ENCODE measurements around the gene LRMDA. TPM values are rescaled to one million over a fixed set of nuclear protein-coding genes. Genes with fewer than 3 reads are reported as not detected.

LRMDA gene
- total and polyA plus RNA-seq, 2 of the 13 experiments (the other 11 are each of a cell fraction or from before 2014, with no cell fraction given), result 13.4 to 22.0 TPM

DNA sequence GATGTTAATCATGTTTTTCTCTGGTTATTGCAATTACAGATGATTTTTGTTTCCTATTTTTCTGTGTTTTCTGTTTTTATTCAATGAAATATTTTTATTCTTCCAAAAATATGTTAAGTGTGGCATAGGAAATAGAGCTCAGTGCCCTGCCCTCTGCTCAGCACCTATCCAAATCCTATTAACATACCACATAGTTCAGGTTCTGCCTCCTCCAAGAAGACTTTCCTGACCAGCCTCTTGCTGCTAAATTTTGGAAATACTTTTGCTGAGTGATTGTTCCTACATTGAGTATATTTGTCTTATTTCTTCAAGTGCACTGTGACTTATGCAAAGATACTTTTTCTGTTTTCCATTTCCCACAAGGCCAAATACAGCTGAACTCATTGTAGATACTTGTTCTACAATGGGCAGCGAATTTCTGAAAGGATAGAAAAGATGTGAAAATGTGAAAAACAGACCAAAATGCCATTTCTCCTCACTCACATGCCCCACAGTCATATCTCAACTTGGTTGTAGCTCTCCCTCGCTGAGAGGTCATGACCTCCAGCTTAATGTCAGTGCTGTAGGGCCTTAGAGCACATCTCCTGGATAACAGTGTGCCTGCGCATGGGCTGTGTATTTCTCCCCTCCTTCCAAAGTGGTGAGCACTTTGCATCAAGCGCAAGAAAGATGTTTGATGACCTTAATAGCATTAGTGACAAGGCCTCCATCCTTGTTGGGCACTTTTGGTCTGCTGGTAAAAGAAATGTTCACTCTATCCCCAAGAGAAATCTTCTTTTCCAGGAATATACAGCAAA, 677.3 kb downstream of the LRMDA start:
- no peak overlapping the region for H2AFZ ChIP-seq (ENCODE audit: low read length)
- no peaks in the 10 kb centered on the region for H3K79me2 ChIP-seq (ENCODE audit: insufficient read depth, low read length)
- ChIA-PET CTCF (ENCODE audit: low intra/inter-chr PET ratio, low total read pairs) (no interaction called here), POLR2A (no interaction called here)
- no peak overlapping the region for H3K9ac ChIP-seq (ENCODE audit: insufficient read depth, low read depth, low read length)
- 88% methylated on average over 4 of the region's 4 CpGs for WGBS (ENCODE audit: low lambda C conversion rate)
- no peak overlapping the region for H3K4me2 ChIP-seq (ENCODE audit: low read depth, low read length)
- H4K20me1 ChIP-seq (ENCODE audit: insufficient read depth, low read length), result no peaks in the 10 kb centered on the region
- H3K27me3 ChIP-seq (ENCODE audit: control insufficient read depth in 1 of 2, insufficient read depth in 2 of 2, low read length in 2 of 2), result no peaks in the 10 kb centered on the region
- no peak overlapping the region for H3K27ac ChIP-seq (ENCODE audit: extremely low read length, insufficient read depth, low read length)
- H3K36me3 ChIP-seq (replicated peaks in 1 of 2; ENCODE audit: control insufficient read depth in 1 of 2, insufficient read depth in 2 of 2, low read length in 2 of 2), result no peaks in the 10 kb centered on the region
- BruUV-seq (replicated peaks), result no TSS peak
- no peaks in the 10 kb centered on the region for H3K9me3 ChIP-seq (ENCODE audit: low read length)
- no peak for FAIRE-seq
- no peak for ATAC-seq
- H3K4me3 ChIP-seq (replicated peaks in 1 of 3; ENCODE audit: insufficient read depth in 1 of 3, low read depth in 2 of 3, low read length in 3 of 3), result no peak overlapping the region
- DNase-seq (ENCODE audit: low spot score), result no peak
- intact Hi-C loops (cut with micrococcal nuclease; ENCODE audit: unreplicated experiment) (no loop called here), in situ Hi-C loops (cut with HindIII; ENCODE audit: extremely low pct_ligation_motif_present, low pct_unique_long_range_greater_than_20kb) (no loop called here)
- H3K4me1 ChIP-seq (ENCODE audit: insufficient read depth, low read length), result peaks cover 18% of the 10 kb centered on the region
- TF ChIP-seq SP2 (CRISPR knock-in tag; IDR thresholded peaks at IDR 0.05), result no peak

DNA sequence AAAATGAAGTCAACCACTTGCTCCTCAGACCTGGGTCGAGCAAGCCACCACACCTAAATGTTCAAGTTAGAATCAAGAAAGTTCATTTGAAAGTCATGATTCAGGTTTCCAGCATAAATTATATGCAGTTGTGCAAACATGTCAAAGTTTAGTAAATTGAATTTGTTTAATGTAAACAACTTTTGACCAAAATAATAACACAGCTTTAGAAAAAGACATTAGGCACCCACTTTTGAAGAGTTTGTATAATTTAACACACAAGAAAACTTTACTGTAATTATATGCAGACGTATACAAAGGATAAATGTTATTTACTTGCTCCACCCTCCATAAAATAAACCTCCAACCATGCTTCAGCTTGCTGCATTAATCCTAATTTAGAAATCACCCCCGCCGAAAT, 680.0 kb downstream of the LRMDA start:
- DNase-seq (ENCODE audit: low spot score), result no peak
- in situ Hi-C loops (cut with HindIII; ENCODE audit: extremely low pct_ligation_motif_present, low pct_unique_long_range_greater_than_20kb) (no loop called here), intact Hi-C loops (cut with micrococcal nuclease; ENCODE audit: unreplicated experiment) (no loop called here)
- H3K79me2 ChIP-seq (ENCODE audit: insufficient read depth, low read length), result no peaks in the 10 kb centered on the region
- no peak for FAIRE-seq
- no peaks in the 10 kb centered on the region for H3K27me3 ChIP-seq (ENCODE audit: control insufficient read depth in 1 of 2, insufficient read depth in 2 of 2, low read length in 2 of 2)
- H3K9me3 ChIP-seq (ENCODE audit: low read length), result no peaks in the 10 kb centered on the region
- ATAC-seq, result no peak
- H4K20me1 ChIP-seq (ENCODE audit: insufficient read depth, low read length), result no peaks in the 10 kb centered on the region
- WGBS (ENCODE audit: low lambda C conversion rate), result 98% methylated on average over 4 of the region's 4 CpGs
- no peak overlapping the region for H3K4me2 ChIP-seq (ENCODE audit: low read depth, low read length)
- BruUV-seq (replicated peaks), result no TSS peak
- POLR2A ChIA-PET, result no interaction called here
- peaks cover 37% of the 10 kb centered on the region for H3K4me1 ChIP-seq (ENCODE audit: insufficient read depth, low read length)
- H3K4me3 ChIP-seq (replicated peaks in 1 of 3; ENCODE audit: insufficient read depth in 1 of 3, low read depth in 2 of 3, low read length in 3 of 3), result no peak overlapping the region
- no peaks in the 10 kb centered on the region for H3K36me3 ChIP-seq (replicated peaks in 1 of 2; ENCODE audit: control insufficient read depth in 1 of 2, insufficient read depth in 2 of 2, low read length in 2 of 2)
- CTCF ChIA-PET (ENCODE audit: low intra/inter-chr PET ratio, low total read pairs), result no interaction called here
- no peak overlapping the region for H3K9ac ChIP-seq (ENCODE audit: insufficient read depth, low read depth, low read length)
- no peak overlapping the region for H2AFZ ChIP-seq (ENCODE audit: low read length)
- H3K27ac ChIP-seq (ENCODE audit: extremely low read length, insufficient read depth, low read length), result no peak overlapping the region
- TF ChIP-seq, protein P1, sequence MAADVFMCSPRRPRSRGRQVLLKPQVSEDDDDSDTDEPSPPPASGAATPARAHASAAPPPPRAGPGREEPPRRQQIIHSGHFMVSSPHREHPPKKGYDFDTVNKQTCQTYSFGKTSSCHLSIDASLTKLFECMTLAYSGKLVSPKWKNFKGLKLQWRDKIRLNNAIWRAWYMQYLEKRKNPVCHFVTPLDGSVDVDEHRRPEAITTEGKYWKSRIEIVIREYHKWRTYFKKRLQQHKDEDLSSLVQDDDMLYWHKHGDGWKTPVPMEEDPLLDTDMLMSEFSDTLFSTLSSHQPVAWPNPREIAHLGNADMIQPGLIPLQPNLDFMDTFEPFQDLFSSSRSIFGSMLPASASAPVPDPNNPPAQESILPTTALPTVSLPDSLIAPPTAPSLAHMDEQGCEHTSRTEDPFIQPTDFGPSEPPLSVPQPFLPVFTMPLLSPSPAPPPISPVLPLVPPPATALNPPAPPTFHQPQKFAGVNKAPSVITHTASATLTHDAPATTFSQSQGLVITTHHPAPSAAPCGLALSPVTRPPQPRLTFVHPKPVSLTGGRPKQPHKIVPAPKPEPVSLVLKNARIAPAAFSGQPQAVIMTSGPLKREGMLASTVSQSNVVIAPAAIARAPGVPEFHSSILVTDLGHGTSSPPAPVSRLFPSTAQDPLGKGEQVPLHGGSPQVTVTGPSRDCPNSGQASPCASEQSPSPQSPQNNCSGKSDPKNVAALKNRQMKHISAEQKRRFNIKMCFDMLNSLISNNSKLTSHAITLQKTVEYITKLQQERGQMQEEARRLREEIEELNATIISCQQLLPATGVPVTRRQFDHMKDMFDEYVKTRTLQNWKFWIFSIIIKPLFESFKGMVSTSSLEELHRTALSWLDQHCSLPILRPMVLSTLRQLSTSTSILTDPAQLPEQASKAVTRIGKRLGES (CRISPR knock-in tag; IDR thresholded peaks at IDR 0.05; ENCODE audit: borderline replicate concordance), result no peak
- no peak for TF ChIP-seq ZNF564 (CRISPR knock-in tag; IDR thresholded peaks at IDR 0.05)
- TF ChIP-seq, protein P2, sequence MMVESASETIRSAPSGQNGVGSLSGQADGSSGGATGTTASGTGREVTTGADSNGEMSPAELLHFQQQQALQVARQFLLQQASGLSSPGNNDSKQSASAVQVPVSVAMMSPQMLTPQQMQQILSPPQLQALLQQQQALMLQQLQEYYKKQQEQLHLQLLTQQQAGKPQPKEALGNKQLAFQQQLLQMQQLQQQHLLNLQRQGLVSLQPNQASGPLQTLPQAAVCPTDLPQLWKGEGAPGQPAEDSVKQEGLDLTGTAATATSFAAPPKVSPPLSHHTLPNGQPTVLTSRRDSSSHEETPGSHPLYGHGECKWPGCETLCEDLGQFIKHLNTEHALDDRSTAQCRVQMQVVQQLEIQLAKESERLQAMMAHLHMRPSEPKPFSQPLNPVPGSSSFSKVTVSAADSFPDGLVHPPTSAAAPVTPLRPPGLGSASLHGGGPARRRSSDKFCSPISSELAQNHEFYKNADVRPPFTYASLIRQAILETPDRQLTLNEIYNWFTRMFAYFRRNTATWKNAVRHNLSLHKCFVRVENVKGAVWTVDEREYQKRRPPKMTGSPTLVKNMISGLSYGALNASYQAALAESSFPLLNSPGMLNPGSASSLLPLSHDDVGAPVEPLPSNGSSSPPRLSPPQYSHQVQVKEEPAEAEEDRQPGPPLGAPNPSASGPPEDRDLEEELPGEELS (CRISPR knock-in tag; IDR thresholded peaks at IDR 0.05), result no peak
- TF ChIP-seq, protein P3, sequence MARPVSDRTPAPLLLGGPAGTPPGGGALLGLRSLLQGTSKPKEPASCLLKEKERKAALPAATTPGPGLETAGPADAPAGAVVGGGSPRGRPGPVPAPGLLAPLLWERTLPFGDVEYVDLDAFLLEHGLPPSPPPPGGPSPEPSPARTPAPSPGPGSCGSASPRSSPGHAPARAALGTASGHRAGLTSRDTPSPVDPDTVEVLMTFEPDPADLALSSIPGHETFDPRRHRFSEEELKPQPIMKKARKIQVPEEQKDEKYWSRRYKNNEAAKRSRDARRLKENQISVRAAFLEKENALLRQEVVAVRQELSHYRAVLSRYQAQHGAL (CRISPR knock-in tag; IDR thresholded peaks at IDR 0.05; ENCODE audit: not compliant biosample characterization), result no peak
- TF ChIP-seq, protein P4, sequence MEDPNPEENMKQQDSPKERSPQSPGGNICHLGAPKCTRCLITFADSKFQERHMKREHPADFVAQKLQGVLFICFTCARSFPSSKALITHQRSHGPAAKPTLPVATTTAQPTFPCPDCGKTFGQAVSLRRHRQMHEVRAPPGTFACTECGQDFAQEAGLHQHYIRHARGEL (CRISPR knock-in tag; IDR thresholded peaks at IDR 0.05), result no peak
- no peak for TF ChIP-seq RBM39 (IDR thresholded peaks at IDR 0.05; ENCODE audit: low read depth, low read length, poor library complexity, severe bottlenecking)
- TF ChIP-seq, protein P5, sequence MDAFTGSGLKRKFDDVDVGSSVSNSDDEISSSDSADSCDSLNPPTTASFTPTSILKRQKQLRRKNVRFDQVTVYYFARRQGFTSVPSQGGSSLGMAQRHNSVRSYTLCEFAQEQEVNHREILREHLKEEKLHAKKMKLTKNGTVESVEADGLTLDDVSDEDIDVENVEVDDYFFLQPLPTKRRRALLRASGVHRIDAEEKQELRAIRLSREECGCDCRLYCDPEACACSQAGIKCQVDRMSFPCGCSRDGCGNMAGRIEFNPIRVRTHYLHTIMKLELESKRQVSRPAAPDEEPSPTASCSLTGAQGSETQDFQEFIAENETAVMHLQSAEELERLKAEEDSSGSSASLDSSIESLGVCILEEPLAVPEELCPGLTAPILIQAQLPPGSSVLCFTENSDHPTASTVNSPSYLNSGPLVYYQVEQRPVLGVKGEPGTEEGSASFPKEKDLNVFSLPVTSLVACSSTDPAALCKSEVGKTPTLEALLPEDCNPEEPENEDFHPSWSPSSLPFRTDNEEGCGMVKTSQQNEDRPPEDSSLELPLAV (CRISPR knock-in tag; conservative IDR thresholded peaks at IDR 0.05; ENCODE audit: low read depth), result no peak
- no peak for TF ChIP-seq ZFAT (CRISPR knock-in tag; conservative IDR thresholded peaks at IDR 0.05)

All from HepG2 (cell line).